Measurements from ENCODE around the gene RNU2-63P. TPM values are rescaled to one million over a fixed set of nuclear protein-coding genes. Genes with fewer than 3 reads are reported as not detected.

The RNU2-63P gene
- total RNA-seq (15.0 TPM), polyA plus RNA-seq (ENCODE audit: insufficient read depth in 1 of 8, insufficient read length in 8 of 8, low replicate concordance in 1 of 8) (not detected)
- long read RNA-seq, donor 1 = 0 reads
- long read RNA-seq, donor 2 = 0 reads
- long read RNA-seq, donor 3 = 0 reads
- long read RNA-seq, donor 4 = 0 reads
- long read RNA-seq, donor 5 = 0 reads
- long read RNA-seq, donor 6 = 0 reads
- long read RNA-seq, donor 7, partial matches to known transcripts = 0 of 3 reads
- long read RNA-seq, donor 7, other reads (novel, unspliced or antisense) = 0 of 3 reads
- long read RNA-seq, donor 8 = 0 reads
- long read RNA-seq, donor 9 = 0 reads
- long read RNA-seq, donor 10, partial matches to known transcripts = 0 of 2 reads
- long read RNA-seq, donor 10, other reads (novel, unspliced or antisense) = 0 of 2 reads
- long read RNA-seq, donor 11 = 0 reads

GRCh38 chr2:88016086-88016959 is at the start of gene RNU2-63P:
TSS of gene RNU2-63P (minus strand) at chr2:88016547.
- H3K4me1 ChIP-seq (ENCODE audit: control insufficient read depth, insufficient read depth, low read length) = peaks cover 20% of the 10 kb centered on the region
- no peaks in the 10 kb centered on the region for H3K9me3 ChIP-seq (replicated peaks; ENCODE audit: control insufficient read depth, low read depth, low read length)
- peak within 1 kb of the TSS; percentile 76 for H3K27ac ChIP-seq (ENCODE audit: low read length)
- H3K36me3 ChIP-seq (ENCODE audit: control insufficient read depth, insufficient read depth, low read length) = no peaks in the 10 kb centered on the region
- peak within 1 kb of the TSS; percentile 68 for H3K4me3 ChIP-seq (ENCODE audit: low read length)
- no peaks in the 10 kb centered on the region for H3K27me3 ChIP-seq (ENCODE audit: control insufficient read depth, insufficient read depth, low read length)
- peak; percentile 90 for DNase-seq
- whole genome bisulfite sequencing (ENCODE audit: insufficient coverage) = 6% methylated on average over 22 of the region's 34 CpGs

DNA sequence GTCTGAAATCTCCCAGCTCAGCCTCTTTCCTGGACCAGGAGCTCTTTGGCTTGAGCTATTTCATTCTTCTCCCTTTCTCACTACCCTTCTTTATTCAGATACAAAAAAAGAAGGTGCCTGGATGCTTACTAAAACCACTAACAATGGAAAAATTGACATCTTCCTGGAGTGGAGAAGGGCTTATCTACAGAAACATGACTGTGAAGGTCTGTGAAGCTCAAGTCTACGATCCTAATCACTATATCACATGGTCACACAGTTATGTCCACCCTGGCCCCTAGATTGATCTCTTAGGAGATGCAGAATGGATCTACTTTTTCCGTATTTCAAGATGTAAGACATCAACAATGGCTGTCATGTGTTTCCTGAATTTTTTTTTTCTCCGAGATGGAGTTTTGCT is 44.9 kb upstream of the RNU2-63P start:
- no CpG with 5 or more reads among the region's 3 CpGs for WGBS (ENCODE audit: insufficient coverage)
- no peak for DNase-seq
- Histone ChIP-seq H3K27me3 (ENCODE audit: control insufficient read depth, insufficient read depth, low read length) (no peaks in the 10 kb centered on the region), H3K9me3 (replicated peaks; ENCODE audit: control insufficient read depth, low read depth, low read length) (no peaks in the 10 kb centered on the region), H3K4me1 (ENCODE audit: control insufficient read depth, insufficient read depth, low read length) (peaks cover 3% of the 10 kb centered on the region), H3K27ac (ENCODE audit: low read length) (no peak overlapping the region), H3K36me3 (ENCODE audit: control insufficient read depth, insufficient read depth, low read length) (no peaks in the 10 kb centered on the region), H3K4me3 (ENCODE audit: low read length) (no peak overlapping the region)

DNA sequence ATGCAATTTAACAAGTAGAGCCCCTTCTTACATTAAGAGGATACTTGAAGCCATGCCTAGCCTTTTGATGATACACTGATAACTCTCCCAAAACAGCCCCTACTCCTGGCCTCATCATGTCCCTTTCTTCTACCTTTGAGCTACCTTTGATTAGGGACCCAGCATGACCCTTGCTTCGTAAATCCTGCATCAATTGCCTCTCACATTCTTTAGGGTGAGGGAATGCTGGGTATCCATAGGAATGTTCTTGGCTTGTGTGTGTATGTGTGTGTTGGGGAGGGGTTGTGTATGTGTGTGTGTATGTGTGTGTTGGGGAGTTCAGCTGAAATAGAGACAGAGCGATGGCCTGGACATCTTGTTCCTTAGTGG is 44.5 kb upstream of the RNU2-63P start:
- H3K4me1 ChIP-seq (ENCODE audit: control insufficient read depth, insufficient read depth, low read length) = peaks cover 7% of the 10 kb centered on the region
- H3K9me3 ChIP-seq (replicated peaks; ENCODE audit: control insufficient read depth, low read depth, low read length) = no peaks in the 10 kb centered on the region
- no peaks in the 10 kb centered on the region for H3K36me3 ChIP-seq (ENCODE audit: control insufficient read depth, insufficient read depth, low read length)
- no peak for DNase-seq
- H3K4me3 ChIP-seq (ENCODE audit: low read length) = no peak overlapping the region
- H3K27me3 ChIP-seq (ENCODE audit: control insufficient read depth, insufficient read depth, low read length) = no peaks in the 10 kb centered on the region
- no peak overlapping the region for H3K27ac ChIP-seq (ENCODE audit: low read length)
- WGBS (ENCODE audit: insufficient coverage) = no CpG with 5 or more reads among the region's 2 CpGs

GRCh38 chr2:88059979-88060906 is 43.9 kb upstream of the RNU2-63P start:
- peak; percentile 52 for DNase-seq
- WGBS (ENCODE audit: insufficient coverage) = 20% methylated on average over 2 of the region's 5 CpGs
- Histone ChIP-seq H3K9me3 (replicated peaks; ENCODE audit: control insufficient read depth, low read depth, low read length) (no peaks in the 10 kb centered on the region), H3K27ac (ENCODE audit: low read length) (no peak overlapping the region), H3K27me3 (ENCODE audit: control insufficient read depth, insufficient read depth, low read length) (no peaks in the 10 kb centered on the region), H3K36me3 (ENCODE audit: control insufficient read depth, insufficient read depth, low read length) (no peaks in the 10 kb centered on the region), H3K4me3 (ENCODE audit: low read length) (no peak overlapping the region), H3K4me1 (ENCODE audit: control insufficient read depth, insufficient read depth, low read length) (peaks cover 8% of the 10 kb centered on the region)

DNA sequence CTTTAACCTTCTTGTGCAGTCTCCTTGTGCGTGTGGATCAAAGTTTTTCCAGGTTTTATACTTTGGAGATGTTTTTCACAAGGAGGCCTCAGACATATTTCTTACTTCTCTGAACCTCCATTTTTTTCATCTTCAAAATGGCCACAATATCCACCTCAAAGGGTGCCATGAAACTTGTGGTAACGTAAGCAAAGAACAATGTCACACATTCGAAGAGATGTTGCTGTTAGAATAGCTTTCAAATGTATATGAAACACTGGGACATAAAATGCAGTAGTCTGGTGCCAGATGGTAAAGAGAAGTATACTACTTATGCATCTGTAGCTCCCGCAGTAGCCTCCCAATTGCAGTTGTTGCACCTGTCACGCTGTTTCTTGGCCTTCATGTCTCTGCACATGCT is 41.8 kb upstream of the RNU2-63P start:
- Histone ChIP-seq H3K4me1 (ENCODE audit: control insufficient read depth, insufficient read depth, low read length) (peaks cover 17% of the 10 kb centered on the region), H3K27me3 (ENCODE audit: control insufficient read depth, insufficient read depth, low read length) (no peaks in the 10 kb centered on the region), H3K9me3 (replicated peaks; ENCODE audit: control insufficient read depth, low read depth, low read length) (no peaks in the 10 kb centered on the region), H3K4me3 (ENCODE audit: low read length) (no peak overlapping the region), H3K27ac (ENCODE audit: low read length) (no peak overlapping the region), H3K36me3 (ENCODE audit: control insufficient read depth, insufficient read depth, low read length) (no peaks in the 10 kb centered on the region)
- DNase-seq = no peak
- 93% methylated on average over 2 of the region's 5 CpGs for WGBS (ENCODE audit: insufficient coverage)

DNA sequence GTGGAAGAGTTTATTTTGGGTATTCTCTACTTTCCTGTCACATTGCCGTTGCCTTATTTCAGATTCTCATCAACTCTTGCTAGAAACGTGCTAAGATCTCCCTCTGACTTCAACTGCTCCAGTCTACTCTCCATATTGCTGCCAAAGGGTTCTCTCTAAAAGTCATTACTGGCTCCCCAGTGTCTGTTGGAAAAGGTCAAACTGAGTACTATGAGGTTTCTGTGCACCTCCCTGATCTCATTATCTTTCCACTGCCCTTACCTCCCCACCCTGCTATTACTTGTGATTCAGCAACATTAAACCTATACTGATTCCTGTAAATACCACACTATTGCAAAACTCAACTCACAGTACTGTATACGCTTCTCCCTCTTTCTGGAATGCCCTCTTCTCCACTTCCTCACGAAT is 41.1 kb upstream of the RNU2-63P start:
- no peak overlapping the region for H3K4me3 ChIP-seq (ENCODE audit: low read length)
- no peaks in the 10 kb centered on the region for H3K36me3 ChIP-seq (ENCODE audit: control insufficient read depth, insufficient read depth, low read length)
- H3K9me3 ChIP-seq (replicated peaks; ENCODE audit: control insufficient read depth, low read depth, low read length) = no peaks in the 10 kb centered on the region
- no peak overlapping the region for H3K27ac ChIP-seq (ENCODE audit: low read length)
- WGBS (ENCODE audit: insufficient coverage) = 100% methylated on average over 1 of the region's 4 CpGs
- no peaks in the 10 kb centered on the region for H3K27me3 ChIP-seq (ENCODE audit: control insufficient read depth, insufficient read depth, low read length)
- DNase-seq = no peak
- H3K4me1 ChIP-seq (ENCODE audit: control insufficient read depth, insufficient read depth, low read length) = peaks cover 17% of the 10 kb centered on the region

GRCh38 chr2:88055371-88056128 is 39.2 kb upstream of the RNU2-63P start, which contains the start of gene KRCC1:
TSS of gene KRCC1 (minus strand) at chr2:88055783. CDS start at chr2:88028563, 27,220 bp downstream.
- WGBS (ENCODE audit: insufficient coverage) = under 1% methylated on average over 57 of the region's 77 CpGs

DNA sequence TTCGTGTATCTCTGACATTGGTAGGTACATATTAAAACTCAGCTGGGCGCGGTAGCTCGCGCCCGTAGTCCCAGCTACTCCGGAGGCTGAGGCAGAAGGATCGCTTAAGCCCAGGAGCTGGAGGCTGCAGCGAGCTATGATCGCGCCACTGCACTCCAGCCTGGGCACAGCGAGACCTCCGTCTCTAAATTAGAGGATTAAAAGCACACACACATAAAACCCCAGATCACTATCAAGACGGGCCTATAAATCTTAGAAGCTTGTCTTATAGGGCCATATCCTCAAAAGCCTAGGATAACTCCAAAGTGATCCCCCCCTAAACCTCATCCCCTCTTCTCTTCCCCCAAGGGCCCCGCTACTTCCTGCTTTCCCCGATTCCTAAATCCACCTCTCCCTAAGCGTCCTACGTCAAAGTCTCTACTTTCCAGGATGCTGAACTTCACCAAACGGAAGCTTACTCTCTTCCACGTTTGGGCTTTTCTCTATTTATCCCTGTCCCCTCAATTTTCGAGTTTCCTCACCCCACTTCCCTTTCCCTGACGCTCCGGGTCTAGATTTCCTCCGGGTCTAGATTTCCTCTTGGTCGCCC is 38.5 kb upstream of the RNU2-63P start:
- no peaks in the 10 kb centered on the region for H3K27me3 ChIP-seq (ENCODE audit: control insufficient read depth, insufficient read depth, low read length)
- peak overlapping the region; percentile 92 for H3K4me3 ChIP-seq (ENCODE audit: low read length)
- peaks cover 14% of the 10 kb centered on the region for H3K4me1 ChIP-seq (ENCODE audit: control insufficient read depth, insufficient read depth, low read length)
- H3K36me3 ChIP-seq (ENCODE audit: control insufficient read depth, insufficient read depth, low read length) = no peaks in the 10 kb centered on the region
- peak; percentile 79 for DNase-seq
- H3K9me3 ChIP-seq (replicated peaks; ENCODE audit: control insufficient read depth, low read depth, low read length) = no peaks in the 10 kb centered on the region
- H3K27ac ChIP-seq (ENCODE audit: low read length) = peak overlapping the region; percentile 94
- 25% methylated on average over 19 of the region's 25 CpGs for WGBS (ENCODE audit: insufficient coverage)

More at GRCh38 chr2:88055371-88056128, 39.2 kb upstream of the RNU2-63P start, which contains the start of gene KRCC1:
- no peaks in the 10 kb centered on the region for H3K36me3 ChIP-seq (ENCODE audit: control insufficient read depth, insufficient read depth, low read length)
- no peaks in the 10 kb centered on the region for H3K9me3 ChIP-seq (replicated peaks; ENCODE audit: control insufficient read depth, low read depth, low read length)
- H3K27ac ChIP-seq (ENCODE audit: low read length) = peak within 1 kb of the TSS; percentile 94
- peak; percentile 98 for DNase-seq
- no peaks in the 10 kb centered on the region for H3K27me3 ChIP-seq (ENCODE audit: control insufficient read depth, insufficient read depth, low read length)
- H3K4me1 ChIP-seq (ENCODE audit: control insufficient read depth, insufficient read depth, low read length) = peaks cover 17% of the 10 kb centered on the region
- H3K4me3 ChIP-seq (ENCODE audit: low read length) = peak within 1 kb of the TSS; percentile 92

Data from muscle of leg (tissue), 16 donors.